ENCODE results near the gene JMJD8.

The JMJD8 gene

DNA sequence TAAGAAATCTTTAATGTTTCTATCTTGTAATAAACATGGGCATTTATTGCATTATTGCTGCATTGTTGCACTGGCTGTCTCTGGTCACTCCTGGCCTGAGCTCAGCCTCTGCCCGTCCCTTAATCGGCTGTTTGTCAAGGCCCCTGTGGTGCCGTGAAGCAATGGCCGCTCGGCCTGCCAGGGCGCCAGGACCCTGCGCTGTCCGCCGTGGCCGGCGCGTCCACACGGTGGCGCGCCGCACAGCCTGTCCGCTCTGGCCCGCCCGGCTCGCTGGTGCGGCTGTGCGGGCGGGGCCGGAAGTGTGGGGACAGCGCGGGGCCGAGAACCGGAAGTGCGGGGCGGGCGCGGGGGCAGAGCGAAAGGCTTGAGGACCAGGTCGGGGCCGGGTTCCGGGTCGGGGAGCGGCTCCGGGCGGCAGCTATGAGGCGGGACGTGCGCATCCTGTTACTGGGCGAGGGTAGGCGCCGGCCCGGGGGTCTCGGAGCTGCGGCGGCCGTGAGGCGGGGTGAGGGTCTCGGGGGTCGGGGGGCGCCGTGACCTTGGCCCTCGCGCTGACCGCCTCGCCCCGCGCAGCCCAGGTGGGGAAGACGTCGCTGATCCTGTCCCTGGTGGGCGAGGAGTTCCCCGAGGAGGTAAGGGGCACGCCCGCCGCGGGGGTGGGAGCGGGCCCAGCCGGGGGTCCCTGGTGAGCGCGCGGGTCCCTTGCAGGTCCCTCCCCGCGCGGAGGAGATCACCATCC is 16.2 kb downstream of the JMJD8 start, which contains the start of gene RHOT2:
TSS of gene RHOT2 (plus strand) at position 353 of the 739 bp plus-strand sequence. CDS start at position 421, 68 bp downstream.
- Histone ChIP-seq H3K9ac (ENCODE audit: low read length) (peak within 1 kb of the TSS; percentile 72), H3K4me3 (ENCODE audit: low read length) (peak within 1 kb of the TSS; percentile 82), H3K9me3 (ENCODE audit: control insufficient read depth, low read depth, low read length) (no peaks in the 10 kb centered on the region), H3K27ac (ENCODE audit: low read length) (no peak within 1 kb of the TSS), H3K36me3 (ENCODE audit: control insufficient read depth, low read depth, low read length) (peaks cover 34% of the 10 kb centered on the region), H3K4me1 (ENCODE audit: control insufficient read depth, low read depth, low read length) (no peaks in the 10 kb centered on the region), H3K27me3 (ENCODE audit: control insufficient read depth, insufficient read depth, low read length) (no peaks in the 10 kb centered on the region)

DNA sequence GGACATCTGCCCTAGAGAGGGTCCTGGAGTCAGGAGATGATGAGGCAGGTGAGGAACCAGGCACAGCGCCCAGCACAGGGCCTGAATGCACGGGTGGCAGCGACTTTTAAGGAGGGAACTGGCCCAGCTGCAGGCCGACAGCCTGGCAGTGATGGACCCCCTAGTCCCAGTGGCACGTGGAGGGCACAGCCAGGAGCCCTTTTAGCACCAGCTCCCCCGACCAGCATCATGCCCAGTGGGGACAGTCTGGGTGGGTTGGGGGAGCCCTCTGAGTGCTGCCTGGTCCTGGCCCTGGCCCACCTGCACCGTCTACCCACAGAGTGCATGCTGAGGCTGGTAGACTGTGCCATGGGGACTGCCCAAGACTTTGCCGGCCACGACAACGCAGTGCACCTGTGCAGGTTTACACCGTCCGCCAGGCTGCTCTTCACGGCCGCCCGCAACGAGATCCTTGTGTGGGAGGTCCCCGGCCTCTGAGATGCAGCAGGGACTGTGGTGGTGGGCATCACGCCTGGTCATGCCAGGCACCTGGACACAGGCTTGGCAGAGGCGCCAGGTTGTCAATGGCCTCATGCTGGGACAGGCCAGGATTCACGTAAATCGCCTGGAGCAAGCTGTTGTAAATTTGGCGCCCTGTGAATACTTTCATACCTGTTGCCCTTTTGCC is 16.9 kb downstream of the JMJD8 start:
- Histone ChIP-seq H3K9me3 (ENCODE audit: control insufficient read depth, low read depth, low read length) (no peaks in the 10 kb centered on the region), H3K9ac (ENCODE audit: low read length) (no peak overlapping the region), H3K4me3 (ENCODE audit: low read length) (no peak overlapping the region), H3K27ac (ENCODE audit: low read length) (no peak overlapping the region), H3K36me3 (ENCODE audit: control insufficient read depth, low read depth, low read length) (peaks cover 27% of the 10 kb centered on the region), H3K4me1 (ENCODE audit: control insufficient read depth, low read depth, low read length) (no peaks in the 10 kb centered on the region), H3K27me3 (ENCODE audit: control insufficient read depth, insufficient read depth, low read length) (no peaks in the 10 kb centered on the region)

DNA sequence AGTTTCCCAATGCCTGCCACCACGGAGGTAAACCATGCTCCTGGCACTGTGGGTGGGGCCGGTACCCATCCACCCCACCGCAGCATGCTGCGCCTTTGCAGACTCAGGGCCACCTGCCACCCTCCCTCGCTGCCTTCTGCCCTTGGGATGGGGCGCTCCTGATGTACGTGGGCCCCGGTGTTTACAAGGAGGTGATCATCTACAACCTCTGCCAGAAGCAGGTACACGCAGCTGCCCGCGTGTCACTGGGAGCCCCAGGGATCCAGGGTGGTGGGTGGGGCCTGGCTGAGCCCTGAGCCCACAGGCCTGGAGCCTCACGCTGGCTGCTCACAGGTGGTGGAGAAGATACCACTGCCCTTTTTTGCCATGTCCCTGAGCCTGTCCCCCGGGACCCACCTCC is 17.6 kb downstream of the JMJD8 start:
- no peaks in the 10 kb centered on the region for H3K4me1 ChIP-seq (ENCODE audit: control insufficient read depth, low read depth, low read length)
- no peak overlapping the region for H3K27ac ChIP-seq (ENCODE audit: low read length)
- H3K36me3 ChIP-seq (ENCODE audit: control insufficient read depth, low read depth, low read length) = peaks cover 22% of the 10 kb centered on the region
- H3K27me3 ChIP-seq (ENCODE audit: control insufficient read depth, insufficient read depth, low read length) = no peaks in the 10 kb centered on the region
- no peaks in the 10 kb centered on the region for H3K9me3 ChIP-seq (ENCODE audit: control insufficient read depth, low read depth, low read length)
- no peak overlapping the region for H3K9ac ChIP-seq (ENCODE audit: low read length)
- H3K4me3 ChIP-seq (ENCODE audit: low read length) = no peak overlapping the region

DNA sequence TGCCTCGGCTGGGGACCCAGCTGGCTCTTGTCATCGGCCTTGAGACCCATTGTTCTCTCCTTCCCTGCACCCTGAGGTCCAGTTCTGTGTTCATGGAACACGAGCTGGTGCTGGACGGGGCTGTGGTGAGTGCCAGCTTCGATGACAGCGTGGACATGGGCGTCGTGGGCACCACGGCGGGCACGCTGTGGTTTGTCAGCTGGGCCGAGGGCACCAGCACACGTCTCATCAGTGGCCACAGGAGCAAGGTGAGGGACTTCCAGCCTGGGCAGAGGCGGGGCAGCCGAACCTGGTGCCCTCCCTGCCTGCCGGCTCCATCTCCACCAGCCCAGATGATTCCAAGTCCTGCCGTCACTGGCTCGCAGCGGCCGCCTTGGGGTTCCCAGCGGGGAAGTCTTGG is 21.5 kb downstream of the JMJD8 start:
- Histone ChIP-seq H3K27ac (ENCODE audit: low read length) (no peak overlapping the region), H3K9me3 (ENCODE audit: control insufficient read depth, low read depth, low read length) (no peaks in the 10 kb centered on the region), H3K9ac (ENCODE audit: low read length) (no peak overlapping the region), H3K27me3 (ENCODE audit: control insufficient read depth, insufficient read depth, low read length) (no peaks in the 10 kb centered on the region), H3K4me1 (ENCODE audit: control insufficient read depth, low read depth, low read length) (no peaks in the 10 kb centered on the region), H3K36me3 (ENCODE audit: control insufficient read depth, low read depth, low read length) (no peaks in the 10 kb centered on the region), H3K4me3 (ENCODE audit: low read length) (no peak overlapping the region)

DNA sequence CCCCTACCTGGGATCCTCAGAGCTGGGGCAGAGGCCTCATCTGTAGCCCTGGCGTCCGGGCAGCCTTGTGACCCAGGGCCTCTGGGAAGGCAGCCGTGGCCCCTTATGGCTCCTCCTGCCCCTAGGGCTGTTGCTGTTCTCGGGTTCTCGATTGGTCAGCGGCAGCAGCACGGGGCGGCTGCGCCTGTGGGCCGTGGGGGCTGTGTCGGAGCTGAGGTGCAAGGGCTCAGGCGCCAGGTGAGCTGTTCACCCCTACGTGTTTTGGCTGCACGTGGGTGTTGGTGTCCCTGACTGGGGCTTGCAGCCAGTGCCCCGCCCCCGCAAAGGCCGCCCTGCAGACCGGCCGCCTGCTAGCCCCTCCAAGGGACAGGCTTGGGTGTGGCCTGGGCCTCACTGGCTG is 22.0 kb downstream of the JMJD8 start:
- Histone ChIP-seq H3K9ac (ENCODE audit: low read length) (no peak overlapping the region), H3K9me3 (ENCODE audit: control insufficient read depth, low read depth, low read length) (no peaks in the 10 kb centered on the region), H3K4me3 (ENCODE audit: low read length) (no peak overlapping the region), H3K4me1 (ENCODE audit: control insufficient read depth, low read depth, low read length) (no peaks in the 10 kb centered on the region), H3K27ac (ENCODE audit: low read length) (no peak overlapping the region), H3K36me3 (ENCODE audit: control insufficient read depth, low read depth, low read length) (no peaks in the 10 kb centered on the region), H3K27me3 (ENCODE audit: control insufficient read depth, insufficient read depth, low read length) (no peaks in the 10 kb centered on the region)

DNA sequence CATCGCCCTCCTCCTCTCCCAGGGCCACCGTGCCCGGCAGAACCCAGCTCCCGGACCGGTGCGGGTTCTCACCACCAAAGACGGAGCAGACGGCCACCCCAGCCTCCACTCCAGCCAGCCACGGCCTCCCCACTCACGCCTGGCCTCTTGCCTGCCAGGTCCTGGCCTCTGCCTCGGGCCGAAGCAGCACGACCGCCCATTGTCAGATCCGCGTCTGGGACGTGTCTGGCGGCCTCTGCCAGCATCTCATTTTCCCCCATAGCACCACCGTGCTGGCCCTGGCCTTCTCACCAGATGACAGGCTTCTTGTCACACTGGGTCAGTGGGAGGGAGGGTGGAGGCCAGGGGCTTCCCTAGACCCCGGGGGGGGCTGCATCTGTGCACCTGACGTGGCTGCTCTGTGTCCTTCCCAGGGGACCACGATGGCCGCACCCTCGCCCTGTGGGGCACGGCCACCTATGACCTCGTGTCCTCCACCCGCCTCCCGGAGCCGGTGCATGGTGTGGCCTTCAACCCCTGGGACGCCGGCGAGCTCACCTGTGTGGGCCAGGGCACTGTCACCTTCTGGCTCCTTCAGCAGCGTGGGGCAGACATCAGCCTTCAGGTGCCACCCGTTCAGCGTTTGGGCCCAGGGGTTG is 22.8 kb downstream of the JMJD8 start:
- Histone ChIP-seq H3K27me3 (ENCODE audit: control insufficient read depth, insufficient read depth, low read length) (no peaks in the 10 kb centered on the region), H3K9me3 (ENCODE audit: control insufficient read depth, low read depth, low read length) (no peaks in the 10 kb centered on the region), H3K27ac (ENCODE audit: low read length) (no peak overlapping the region), H3K4me1 (ENCODE audit: control insufficient read depth, low read depth, low read length) (no peaks in the 10 kb centered on the region), H3K4me3 (ENCODE audit: low read length) (no peak overlapping the region), H3K9ac (ENCODE audit: low read length) (no peak overlapping the region), H3K36me3 (ENCODE audit: control insufficient read depth, low read depth, low read length) (no peaks in the 10 kb centered on the region)

DNA sequence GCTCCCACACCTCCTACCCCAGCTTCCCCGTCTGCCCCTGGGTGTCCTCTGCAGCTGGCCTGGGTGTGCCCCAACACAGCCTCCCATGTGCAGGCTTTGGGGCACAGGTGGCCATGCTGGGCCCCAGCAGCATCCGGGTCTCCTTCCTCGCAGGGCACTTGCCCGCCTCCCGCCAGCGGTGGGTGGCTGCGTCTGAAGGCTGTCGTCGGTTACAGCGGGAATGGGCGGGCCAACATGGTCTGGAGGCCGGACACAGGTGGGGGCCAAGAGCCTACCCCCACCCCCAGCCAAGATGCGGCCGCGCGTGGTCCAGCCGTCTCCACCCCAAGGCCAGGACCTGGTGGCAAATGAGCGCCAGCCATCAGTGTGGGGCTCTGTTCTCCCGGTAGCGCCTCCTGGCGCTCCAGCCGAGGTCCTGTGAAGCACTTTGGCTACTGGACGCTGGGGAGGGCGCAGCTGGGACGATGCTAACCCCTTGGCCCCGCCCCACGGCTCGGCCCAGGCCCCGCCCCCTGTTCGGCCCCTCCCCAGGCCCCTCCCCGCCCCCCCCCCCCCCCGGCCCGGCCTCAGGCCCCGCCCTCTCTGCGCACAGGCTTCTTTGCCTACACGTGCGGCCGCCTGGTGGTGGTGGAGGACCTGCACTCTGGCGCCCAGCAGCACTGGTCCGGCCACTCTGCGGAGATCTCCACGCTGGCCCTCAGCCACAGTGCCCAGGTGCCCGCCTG is 23.5 kb downstream of the JMJD8 start:
- no peaks in the 10 kb centered on the region for H3K27me3 ChIP-seq (ENCODE audit: control insufficient read depth, insufficient read depth, low read length)
- no peaks in the 10 kb centered on the region for H3K4me1 ChIP-seq (ENCODE audit: control insufficient read depth, low read depth, low read length)
- H3K36me3 ChIP-seq (ENCODE audit: control insufficient read depth, low read depth, low read length) = no peaks in the 10 kb centered on the region
- no peak overlapping the region for H3K4me3 ChIP-seq (ENCODE audit: low read length)
- H3K9me3 ChIP-seq (ENCODE audit: control insufficient read depth, low read depth, low read length) = no peaks in the 10 kb centered on the region
- no peak overlapping the region for H3K27ac ChIP-seq (ENCODE audit: low read length)
- H3K9ac ChIP-seq (ENCODE audit: low read length) = no peak overlapping the region

DNA sequence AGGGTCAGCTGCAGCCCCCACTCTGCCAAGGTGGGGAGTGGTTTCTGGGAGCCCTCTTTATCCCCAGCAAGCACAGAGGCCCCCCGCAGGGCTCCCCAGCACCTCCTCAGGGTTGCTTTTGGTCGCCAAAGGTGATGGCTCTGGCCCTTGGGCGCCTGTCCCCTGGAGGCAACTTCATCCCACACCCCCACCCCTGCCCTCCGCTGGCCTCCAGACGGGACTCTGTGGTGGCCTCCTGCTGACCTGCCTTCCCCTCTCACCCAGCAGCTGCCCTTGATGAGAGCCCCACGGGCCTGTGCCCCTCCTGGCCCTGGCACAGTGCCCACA is 24.0 kb downstream of the JMJD8 start:
- H3K27ac ChIP-seq (ENCODE audit: low read length) = no peak overlapping the region
- no peaks in the 10 kb centered on the region for H3K36me3 ChIP-seq (ENCODE audit: control insufficient read depth, low read depth, low read length)
- H3K4me3 ChIP-seq (ENCODE audit: low read length) = no peak overlapping the region
- H3K4me1 ChIP-seq (ENCODE audit: control insufficient read depth, low read depth, low read length) = no peaks in the 10 kb centered on the region
- H3K9ac ChIP-seq (ENCODE audit: low read length) = no peak overlapping the region
- no peaks in the 10 kb centered on the region for H3K27me3 ChIP-seq (ENCODE audit: control insufficient read depth, insufficient read depth, low read length)
- H3K9me3 ChIP-seq (ENCODE audit: control insufficient read depth, low read depth, low read length) = no peaks in the 10 kb centered on the region

DNA sequence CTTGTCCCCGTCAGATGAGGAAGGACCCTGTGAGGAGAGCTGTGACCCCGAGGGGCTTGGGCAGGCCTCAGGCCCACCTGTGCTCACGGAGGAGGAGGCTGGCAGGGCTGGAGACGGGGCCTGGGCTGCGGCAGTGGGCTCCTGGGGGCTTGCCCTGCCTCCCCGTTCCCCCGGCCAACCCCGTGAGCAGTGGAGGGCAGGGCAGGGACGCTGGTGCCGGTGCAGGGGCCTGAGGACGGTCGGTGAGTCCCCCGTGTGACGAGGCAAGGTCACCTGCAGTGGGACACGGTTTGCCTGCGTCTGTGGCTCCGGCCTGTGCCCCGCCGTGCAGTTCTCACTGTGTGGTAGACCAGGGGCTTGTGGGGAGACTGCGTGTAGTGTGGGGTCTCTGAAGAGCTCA is 24.5 kb downstream of the JMJD8 start:
- no peaks in the 10 kb centered on the region for H3K4me1 ChIP-seq (ENCODE audit: control insufficient read depth, low read depth, low read length)
- H3K4me3 ChIP-seq (ENCODE audit: low read length) = no peak overlapping the region
- H3K36me3 ChIP-seq (ENCODE audit: control insufficient read depth, low read depth, low read length) = no peaks in the 10 kb centered on the region
- no peak overlapping the region for H3K27ac ChIP-seq (ENCODE audit: low read length)
- H3K9ac ChIP-seq (ENCODE audit: low read length) = no peak overlapping the region
- H3K9me3 ChIP-seq (ENCODE audit: control insufficient read depth, low read depth, low read length) = no peaks in the 10 kb centered on the region
- no peaks in the 10 kb centered on the region for H3K27me3 ChIP-seq (ENCODE audit: control insufficient read depth, insufficient read depth, low read length)

DNA sequence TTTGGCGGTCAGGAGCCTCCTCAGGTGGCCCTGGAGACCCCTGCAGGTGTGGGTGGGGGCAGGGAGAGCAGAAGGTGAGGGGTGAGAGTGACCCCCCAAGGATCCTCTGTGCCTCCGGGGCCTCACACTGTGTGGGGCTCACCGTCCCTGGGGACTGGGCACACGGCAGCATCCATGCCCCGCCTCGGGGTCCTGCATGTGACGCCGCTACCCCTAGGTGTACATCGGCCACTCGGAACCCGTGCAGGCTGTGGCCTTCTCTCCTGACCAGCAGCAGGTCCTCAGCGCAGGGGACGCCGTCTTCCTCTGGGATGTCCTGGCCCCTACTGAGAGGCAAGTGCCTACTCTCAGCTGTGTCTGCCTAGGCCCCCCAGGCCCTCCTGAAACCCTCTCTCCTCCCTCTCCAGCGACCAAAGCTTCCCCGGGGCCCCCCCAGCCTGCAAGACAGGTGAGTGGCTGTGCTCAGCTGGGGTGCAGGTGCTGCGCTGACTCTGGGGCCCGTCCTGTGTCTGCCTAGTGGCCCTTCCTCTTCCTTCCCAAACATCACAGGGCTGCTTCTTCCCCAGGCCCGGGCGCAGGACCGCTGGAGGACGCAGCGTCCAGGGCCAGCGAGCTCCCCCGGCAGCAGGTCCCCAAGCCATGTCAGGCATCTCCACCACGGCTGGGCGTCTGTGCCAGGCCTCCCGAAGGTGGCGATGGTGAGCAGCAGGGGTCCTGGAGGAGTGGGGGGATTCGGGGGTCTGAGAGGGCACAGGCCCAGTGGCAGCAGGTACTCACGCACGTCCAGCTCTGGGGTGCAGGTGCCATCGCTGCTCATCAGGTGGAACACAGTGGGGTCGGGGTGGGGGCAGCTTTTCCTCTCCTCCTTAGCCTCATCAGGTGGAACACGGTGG is 25.2 kb downstream of the JMJD8 start:
- Histone ChIP-seq H3K9ac (ENCODE audit: low read length) (no peak overlapping the region), H3K4me1 (ENCODE audit: control insufficient read depth, low read depth, low read length) (no peaks in the 10 kb centered on the region), H3K36me3 (ENCODE audit: control insufficient read depth, low read depth, low read length) (no peaks in the 10 kb centered on the region), H3K27me3 (ENCODE audit: control insufficient read depth, insufficient read depth, low read length) (no peaks in the 10 kb centered on the region), H3K4me3 (ENCODE audit: low read length) (no peak overlapping the region), H3K27ac (ENCODE audit: low read length) (no peak overlapping the region), H3K9me3 (ENCODE audit: control insufficient read depth, low read depth, low read length) (no peaks in the 10 kb centered on the region)

DNA sequence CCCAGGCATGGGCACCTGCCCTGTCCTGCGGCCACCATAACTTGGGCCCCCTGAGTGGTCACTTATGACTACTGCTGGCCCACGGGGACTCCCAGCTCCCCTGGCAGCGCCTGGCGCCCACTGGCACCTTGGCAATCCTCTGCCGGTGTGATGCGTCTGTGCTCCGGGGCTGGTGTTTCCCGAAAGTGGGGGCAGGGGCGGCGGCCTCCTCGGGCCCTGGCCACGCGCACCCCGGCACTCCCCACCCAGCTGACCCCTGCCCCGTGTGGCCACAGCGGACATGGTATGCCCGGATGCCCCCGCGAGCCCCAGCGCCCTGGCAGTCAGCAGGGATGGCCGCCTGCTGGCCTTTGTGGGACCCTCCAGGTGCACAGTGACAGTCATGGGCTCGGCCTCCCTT is 26.6 kb downstream of the JMJD8 start:
- Histone ChIP-seq H3K27me3 (ENCODE audit: control insufficient read depth, insufficient read depth, low read length) (no peaks in the 10 kb centered on the region), H3K4me1 (ENCODE audit: control insufficient read depth, low read depth, low read length) (no peaks in the 10 kb centered on the region), H3K9me3 (ENCODE audit: control insufficient read depth, low read depth, low read length) (no peaks in the 10 kb centered on the region), H3K27ac (ENCODE audit: low read length) (no peak overlapping the region), H3K4me3 (ENCODE audit: low read length) (no peak overlapping the region), H3K36me3 (ENCODE audit: control insufficient read depth, low read depth, low read length) (no peaks in the 10 kb centered on the region), H3K9ac (ENCODE audit: low read length) (no peak overlapping the region)
